ENCODE data around the gene KLHL17.

The KLHL17 gene

GRCh38 chr1:950268-950667, 10.1 kb upstream of the KLHL17 start:
- DNase-seq (ENCODE audit: low read depth in 1 of 2, low spot score in 1 of 2), result no peak

DNA sequence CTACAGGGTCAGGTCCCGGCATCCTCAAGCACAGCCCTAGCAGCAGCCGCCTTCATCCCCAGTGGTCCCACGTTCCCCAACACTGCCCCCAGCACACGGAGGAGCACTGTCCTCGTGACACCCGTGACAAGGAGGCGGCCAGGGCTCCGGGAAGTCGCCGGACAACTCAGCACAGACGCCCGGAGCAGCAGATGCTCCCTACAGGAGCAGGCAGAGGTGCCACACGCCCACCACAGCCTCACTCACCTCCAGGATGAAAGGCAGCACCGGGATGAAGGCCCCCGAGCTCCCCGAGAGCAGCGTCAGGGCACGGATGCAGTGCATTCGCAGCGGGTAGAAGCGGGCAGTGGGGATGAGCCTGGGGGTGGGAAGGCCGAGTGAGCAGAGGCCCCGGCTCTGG, 9.5 kb upstream of the KLHL17 start:
- DNase-seq (ENCODE audit: low read depth in 1 of 2, low spot score in 1 of 2), result no peak

DNA sequence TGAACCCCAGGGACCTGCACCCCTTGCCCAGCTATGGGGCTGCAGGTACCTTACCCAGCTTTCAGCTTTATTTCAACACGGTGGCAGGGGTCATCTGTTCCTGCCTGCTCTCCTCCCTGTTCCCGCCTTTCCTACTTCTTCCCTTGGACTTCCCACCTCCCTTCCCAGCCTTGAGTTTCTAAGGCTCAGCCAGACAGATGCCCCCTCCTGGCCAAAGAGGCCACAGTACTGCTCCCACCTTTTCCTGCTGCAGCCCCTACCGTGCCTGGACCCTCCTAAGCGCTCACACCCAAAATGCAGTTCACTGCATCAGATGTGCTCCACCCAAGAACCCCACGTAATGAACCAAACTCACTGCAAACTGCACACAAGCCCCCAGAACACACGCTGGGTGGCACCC, 9.0 kb upstream of the KLHL17 start:
- DNase-seq (ENCODE audit: low read depth in 1 of 2, low spot score in 1 of 2), result no peak

DNA sequence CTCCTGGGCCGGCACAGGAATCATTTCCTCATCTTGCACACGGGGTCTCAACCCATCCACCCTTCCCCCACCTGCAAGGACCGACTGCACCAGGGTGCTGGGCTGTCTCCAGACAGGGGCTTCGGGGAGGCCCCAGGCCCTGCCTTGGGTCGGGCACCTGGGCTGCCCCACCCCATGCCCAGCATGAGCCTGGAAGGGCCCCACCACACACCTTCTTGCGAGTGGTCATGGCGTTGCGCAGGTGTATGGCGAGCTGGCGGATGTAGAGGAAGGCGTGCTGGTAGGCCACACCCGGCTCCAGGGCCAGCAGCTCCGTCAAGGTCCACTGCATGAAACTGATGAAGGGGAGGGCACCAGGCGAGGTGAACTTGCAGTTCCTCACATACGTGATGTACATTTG, 8.2 kb upstream of the KLHL17 start:
- DNase-seq (ENCODE audit: low read depth in 1 of 2, low spot score in 1 of 2), result no peak

- DNase-seq (ENCODE audit: low read depth in 1 of 2, low spot score in 1 of 2), result no peak
Measured at GRCh38 chr1:952603-953002, 7.8 kb upstream of the KLHL17 start.

DNA sequence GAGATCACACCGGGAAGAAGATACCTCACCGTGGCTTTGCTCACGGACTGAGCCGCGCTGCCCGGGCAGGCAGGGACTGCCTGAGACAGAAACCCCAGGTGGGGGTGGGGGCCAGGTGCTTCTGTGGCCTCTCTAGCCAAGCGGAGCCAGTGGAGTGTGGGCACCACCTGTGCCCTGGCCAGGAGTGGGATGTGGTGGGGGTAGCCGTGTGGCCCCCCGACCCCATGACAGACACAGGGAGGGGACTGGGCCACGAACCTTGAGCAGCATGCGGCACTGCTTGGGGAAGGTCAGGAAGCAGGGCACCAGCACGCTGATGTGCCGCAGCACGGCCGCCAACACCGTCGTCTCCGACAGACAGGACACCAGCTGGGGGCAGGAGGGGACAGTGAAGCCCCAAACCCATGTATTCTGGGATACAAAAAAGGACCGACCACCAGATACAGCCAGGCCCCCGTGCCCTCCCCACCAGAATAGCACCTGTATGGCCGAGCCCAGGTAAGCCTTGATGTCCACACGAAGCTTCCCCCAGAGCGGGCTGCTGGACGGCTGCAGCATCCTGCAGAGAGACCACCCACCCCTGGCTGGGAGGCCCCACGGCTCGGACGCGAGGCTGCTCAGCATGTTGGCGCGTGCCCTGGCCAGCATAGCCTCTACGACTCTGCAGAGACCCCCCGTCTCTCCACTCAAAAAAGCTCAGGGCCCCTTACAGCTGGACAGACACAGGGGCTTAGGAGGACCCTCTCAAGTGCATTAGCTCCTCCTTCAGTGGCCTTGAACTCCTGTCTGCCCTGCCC, 6.7 kb upstream of the KLHL17 start:
- no peak for DNase-seq (ENCODE audit: low read depth in 1 of 2, low spot score in 1 of 2)

DNA sequence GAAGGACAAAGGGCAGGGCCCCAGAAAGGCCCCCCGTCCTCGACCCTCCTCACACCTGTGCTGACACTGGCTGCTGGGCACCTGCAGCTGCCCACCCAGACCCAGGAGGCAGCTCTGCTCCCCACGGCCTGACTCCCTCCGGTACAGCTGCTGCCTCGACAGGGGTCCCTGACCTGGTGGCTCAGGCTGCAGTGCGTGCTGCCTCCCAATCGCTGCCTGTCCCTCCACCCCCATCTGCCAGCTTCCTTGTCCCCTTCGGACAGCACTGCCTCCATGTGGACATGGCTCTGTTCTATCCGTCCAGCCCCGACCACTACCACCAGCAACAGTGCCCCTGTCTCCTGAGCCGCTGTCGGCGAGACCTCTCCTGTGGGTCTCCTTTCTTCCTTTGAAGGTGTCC, 5.5 kb upstream of the KLHL17 start:
- DNase-seq (ENCODE audit: low read depth in 1 of 2, low spot score in 1 of 2), result no peak

DNA sequence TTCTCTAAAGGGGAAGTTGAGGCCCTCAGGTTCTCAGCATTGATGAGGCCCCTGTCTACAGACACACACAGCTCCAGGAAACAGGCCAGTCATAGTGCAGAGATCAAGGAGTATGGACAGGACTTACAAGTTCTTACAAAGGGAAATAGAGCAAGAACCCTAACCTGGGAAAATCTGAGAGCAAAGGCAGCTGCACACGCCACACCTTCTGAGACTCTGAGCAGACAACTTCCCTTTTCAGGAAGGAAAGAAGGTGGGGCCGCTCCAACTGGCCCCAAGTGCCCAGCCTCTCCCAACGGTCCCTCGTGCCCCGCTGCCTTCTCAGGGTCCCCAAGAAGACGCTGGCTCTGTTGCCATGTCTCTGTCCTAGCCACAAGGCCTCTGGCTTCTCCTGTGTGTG, 4.9 kb upstream of the KLHL17 start:
- no peak for DNase-seq (ENCODE audit: low read depth in 1 of 2, low spot score in 1 of 2)

GRCh38 chr1:956636-957035, 3.7 kb upstream of the KLHL17 start:
- DNase-seq (ENCODE audit: low read depth in 1 of 2, low spot score in 1 of 2), result no peak

DNA sequence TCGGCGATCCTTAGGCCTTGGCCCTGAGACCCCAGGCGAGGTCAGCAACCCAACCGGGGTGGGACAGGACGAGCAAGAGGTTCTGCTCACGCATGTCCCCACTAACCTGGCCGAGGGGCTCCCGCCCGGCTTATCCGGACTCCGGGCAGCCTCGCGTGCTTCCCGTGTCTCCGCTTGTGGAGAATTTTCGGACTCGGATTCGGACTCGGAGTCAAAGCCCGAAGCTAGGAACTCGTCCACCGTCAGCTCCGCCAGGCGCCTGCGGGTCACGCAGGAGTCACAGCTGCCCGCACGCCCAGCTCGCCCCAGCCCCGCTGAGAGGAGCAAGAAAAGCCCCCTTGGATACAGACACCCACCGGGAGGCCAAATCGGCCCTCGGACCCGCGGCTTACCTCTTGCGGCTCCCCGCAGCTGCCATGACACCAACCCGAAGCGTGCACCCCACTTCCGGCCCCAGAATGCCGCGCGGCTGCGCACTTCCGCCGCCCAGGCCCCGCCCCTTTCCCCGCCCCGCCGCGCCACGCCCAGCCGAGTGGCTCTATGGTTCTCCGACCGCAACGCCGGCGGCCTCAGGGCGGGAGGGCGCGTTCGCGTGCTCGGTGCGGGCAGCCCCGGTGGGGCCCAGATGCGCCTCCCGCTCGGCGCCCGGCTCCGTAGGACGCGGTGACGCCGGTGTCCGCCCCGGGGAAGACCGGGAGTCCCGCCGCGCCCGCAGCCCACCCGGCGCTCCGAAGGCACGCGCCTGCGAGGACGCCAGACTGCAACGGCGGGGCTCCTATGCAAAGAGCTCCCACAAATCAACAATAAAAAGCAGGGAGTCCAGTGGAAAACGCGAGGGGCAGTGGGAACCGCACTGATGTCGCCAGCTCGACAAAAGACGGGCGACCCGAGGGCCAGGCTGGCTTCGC, 1.3 kb upstream of the KLHL17 start, which contains the start of gene NOC2L:
NOC2L (minus strand) TSS at position 434 of the 908 bp plus-strand sequence; CDS start at position 418, 16 bp downstream.
- DNase-seq (ENCODE audit: low read depth in 1 of 2, low spot score in 1 of 2), result peak; percentile 97

- DNase-seq (ENCODE audit: low read depth in 1 of 2, low spot score in 1 of 2), result no peak
Measured at GRCh38 chr1:959731-960362, 537 bp upstream of the KLHL17 start.

- DNase-seq (ENCODE audit: low read depth in 1 of 2, low spot score in 1 of 2), result no peak
Measured at GRCh38 chr1:961132-961669, 817 bp downstream of the KLHL17 start.

DNA sequence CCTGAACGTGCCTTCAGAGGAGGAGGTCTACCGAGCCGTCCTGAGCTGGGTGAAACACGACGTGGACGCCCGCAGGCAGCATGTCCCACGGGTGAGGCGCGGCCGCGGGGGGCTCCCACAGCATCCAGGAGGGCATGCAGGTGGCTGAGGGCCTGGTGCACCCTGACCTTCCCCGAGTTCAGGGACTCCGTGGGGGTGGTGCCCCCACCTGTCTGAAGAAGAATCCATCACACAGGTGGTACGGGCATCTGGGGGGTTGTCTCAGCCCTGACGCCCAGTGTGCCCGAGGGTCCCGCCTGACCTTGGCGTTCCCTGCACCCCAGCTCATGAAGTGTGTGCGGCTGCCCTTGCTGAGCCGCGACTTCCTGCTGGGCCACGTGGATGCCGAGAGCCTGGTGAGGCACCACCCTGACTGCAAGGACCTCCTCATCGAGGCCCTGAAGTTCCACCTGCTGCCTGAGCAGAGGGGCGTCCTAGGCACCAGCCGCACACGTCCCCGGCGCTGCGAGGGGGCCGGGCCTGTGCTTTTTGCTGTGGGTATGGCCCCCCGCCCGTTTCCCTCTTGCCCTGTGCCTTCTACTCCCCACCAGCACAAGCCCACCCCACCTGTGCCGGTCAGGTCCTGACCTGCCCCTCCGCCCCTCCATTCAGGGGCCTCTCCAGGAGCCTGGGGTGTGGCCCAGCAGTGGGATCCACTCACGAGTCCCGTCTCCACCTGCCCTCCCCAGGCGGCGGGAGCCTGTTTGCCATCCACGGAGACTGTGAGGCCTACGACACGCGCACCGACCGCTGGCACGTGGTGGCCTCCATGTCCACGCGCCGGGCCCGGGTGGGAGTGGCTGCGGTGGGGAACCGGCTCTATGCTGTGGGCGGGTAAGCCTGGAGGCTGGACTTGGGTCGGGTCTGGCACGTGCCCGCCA, 2.3 kb downstream of the KLHL17 start:
- DNase-seq (ENCODE audit: low read depth in 1 of 2, low spot score in 1 of 2), result no peak

DNA sequence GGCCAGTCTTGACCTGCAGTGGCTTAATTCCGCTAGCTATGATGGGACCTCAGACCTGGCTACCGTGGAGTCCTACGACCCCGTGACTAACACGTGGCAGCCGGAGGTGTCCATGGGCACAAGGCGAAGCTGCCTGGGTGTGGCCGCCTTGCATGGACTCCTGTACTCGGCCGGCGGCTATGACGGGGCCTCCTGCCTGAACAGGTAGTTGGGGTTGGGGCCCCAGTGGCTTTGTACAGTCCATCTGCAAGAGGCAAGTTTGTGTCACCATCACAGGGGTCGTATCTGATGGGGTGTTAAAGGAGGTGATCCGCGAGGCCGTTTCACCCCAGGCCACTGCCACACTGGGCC, 2.9 kb downstream of the KLHL17 start:
- DNase-seq (ENCODE audit: low read depth in 1 of 2, low spot score in 1 of 2), result no peak

- DNase-seq (ENCODE audit: low read depth in 1 of 2, low spot score in 1 of 2), result no peak
Measured at GRCh38 chr1:963746-964525, 3.6 kb downstream of the KLHL17 start.

DNA sequence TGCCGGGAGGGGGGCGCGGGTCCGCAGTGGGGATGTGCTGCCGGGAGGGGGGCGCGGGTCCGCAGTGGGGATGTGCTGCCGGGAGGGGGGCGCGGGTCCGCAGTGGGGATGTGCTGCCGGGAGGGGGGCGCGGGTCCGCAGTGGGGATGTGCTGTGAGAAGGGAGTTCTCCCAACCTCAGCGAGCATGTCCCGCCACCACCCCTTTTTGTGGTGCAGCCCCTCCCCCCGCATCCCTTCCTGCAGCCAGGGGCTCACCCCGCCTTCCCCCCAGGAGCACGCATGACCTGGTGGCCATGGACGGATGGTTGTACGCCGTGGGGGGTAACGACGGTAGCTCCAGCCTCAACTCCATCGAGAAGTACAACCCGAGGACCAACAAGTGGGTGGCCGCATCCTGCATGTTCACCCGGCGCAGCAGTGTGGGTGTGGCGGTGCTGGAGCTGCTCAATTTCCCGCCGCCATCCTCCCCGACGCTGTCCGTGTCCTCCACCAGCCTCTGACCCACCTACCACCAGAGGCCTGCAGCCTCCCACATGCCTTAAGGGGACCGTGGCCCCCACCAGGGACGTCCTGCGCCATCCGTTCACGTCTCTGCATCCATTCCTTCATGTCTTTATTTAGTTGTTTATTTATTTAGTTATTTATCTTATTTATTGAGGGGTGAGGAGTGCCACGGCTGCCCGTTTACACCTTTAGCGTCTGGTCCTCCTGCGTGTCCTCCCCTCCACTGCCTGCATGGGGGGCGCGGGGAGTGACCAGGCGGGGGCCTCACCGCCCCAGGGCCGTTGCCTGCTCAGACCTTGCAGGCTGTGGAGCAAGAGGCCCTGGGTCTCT, 4.5 kb downstream of the KLHL17 start:
- no peak for DNase-seq (ENCODE audit: low read depth in 1 of 2, low spot score in 1 of 2)

- no peak for DNase-seq (ENCODE audit: low read depth in 1 of 2, low spot score in 1 of 2)
Measured at GRCh38 chr1:965526-966134, 5.2 kb downstream of the KLHL17 start.

DNA sequence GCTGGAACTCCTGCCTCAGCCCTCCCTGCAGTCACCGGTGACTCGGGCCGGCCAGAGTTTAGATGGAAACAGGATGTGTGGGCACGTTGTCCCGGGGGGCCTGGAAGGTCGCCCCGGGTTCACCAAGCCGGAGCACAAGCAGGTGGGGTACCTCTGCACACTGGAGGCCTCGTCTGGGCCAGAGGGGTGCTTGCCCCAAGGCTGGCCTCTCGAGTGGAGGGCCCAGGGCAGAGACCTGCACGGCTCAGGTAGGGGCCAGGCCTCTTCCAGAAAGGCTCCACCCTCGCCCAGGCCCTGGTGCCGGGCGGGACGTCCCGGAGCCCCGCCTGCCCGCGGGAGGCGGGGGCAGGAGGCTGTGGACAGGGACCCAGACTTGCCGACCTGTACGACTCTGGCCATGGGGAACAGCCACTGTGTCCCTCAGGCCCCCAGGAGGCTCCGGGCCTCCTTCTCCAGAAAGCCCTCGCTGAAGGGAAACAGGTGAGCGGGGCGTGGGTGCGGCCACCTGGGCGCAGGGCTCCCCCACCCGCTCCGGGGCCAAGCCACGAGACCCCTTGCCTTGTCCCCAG, 5.8 kb downstream of the KLHL17 start, which contains the start of gene PLEKHN1:
PLEKHN1 (plus strand) TSS at position 348 of the 569 bp plus-strand sequence; CDS start at position 398, 50 bp downstream.
- DNase-seq (ENCODE audit: low read depth in 1 of 2, low spot score in 1 of 2), result no peak
